Kidney epithelial cell (primary cell): Measurements from ENCODE around the gene ABHD14A. TPM values are rescaled to one million over a fixed set of nuclear protein-coding genes. Genes with fewer than 3 reads are reported as not detected.

Experiments
- DNase-seq: peaks from one replicate; pipeline ENCODE4 v3.0.0-alpha.2; 2010; ENCODE audit warnings: low read depth
- H3K27me3 ChIP-seq: 2 replicates; pipeline ENCODE4 v1.6.0; 2011; ENCODE audit warnings: low read length; ENCODE audit not compliant: control insufficient read depth, insufficient read depth
- H3K36me3 ChIP-seq: 2 replicates; pipeline ENCODE4 v1.5.1; 2011; ENCODE audit warnings: low read length; ENCODE audit not compliant: control insufficient read depth, insufficient read depth
- H3K4me3 ChIP-seq: 2 replicates; pipeline ENCODE4 v1.5.1; 2011; ENCODE audit warnings: low read depth, mild to moderate bottlenecking, control low read depth, low read length
- CTCF ChIP-seq: IDR thresholded peaks from 2 replicates; pipeline ENCODE4 v1.5.1; 2011; ENCODE audit warnings: mild to moderate bottlenecking, moderate library complexity, low read length, control low read depth, inconsistent platforms; ENCODE audit not compliant: insufficient read depth, poor library complexity, severe bottlenecking
- total RNA-seq: library from RNA; depleted of rRNA; stranded (reverse); fragments of >200 nt; gene quantifications from 2 replicates; pipeline ENCODE4 v1.2.3, GENCODE V29; 2015

The ABHD14A gene
- total RNA-seq, 1 donor from 2014 or later = 15.3 TPM

- no peaks in the 10 kb centered on the region for H3K27me3 ChIP-seq
- no peak overlapping the region for H3K4me3 ChIP-seq
These were observed 39.1 kb downstream of the ABHD14A start for GRCh38 chr3:52013802-52014598.

DNA sequence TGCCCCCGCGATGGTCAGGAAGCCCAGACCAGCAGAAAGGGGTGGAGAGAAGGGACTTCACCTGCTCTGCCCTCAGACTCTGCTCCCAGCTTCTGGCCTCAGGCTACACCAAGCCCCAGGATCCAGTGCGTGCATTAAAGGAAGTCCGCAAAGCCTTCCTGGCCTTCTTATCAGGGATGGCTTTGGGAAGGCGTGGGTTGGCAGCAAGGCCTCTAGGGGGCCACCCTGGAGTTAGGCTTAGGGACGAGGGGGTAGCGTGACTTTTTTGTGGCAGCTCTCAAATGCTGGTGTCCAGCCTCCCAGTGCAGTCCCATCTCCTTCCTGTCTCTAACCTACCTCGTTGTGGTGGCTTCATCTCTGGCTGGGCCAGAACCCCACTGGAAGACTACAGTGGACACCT lies 39.7 kb downstream of the ABHD14A start:
- TF ChIP-seq CTCF = peak; percentile 40
- Histone ChIP-seq H3K36me3 (no peaks in the 10 kb centered on the region), H3K4me3 (no peak overlapping the region), H3K27me3 (no peaks in the 10 kb centered on the region)
- no peak for DNase-seq

More at GRCh38 chr3:52013802-52014598, 39.1 kb downstream of the ABHD14A start:
- TF ChIP-seq CTCF = no peak
- H3K36me3 ChIP-seq = no peaks in the 10 kb centered on the region
- DNase-seq = no peak

DNA sequence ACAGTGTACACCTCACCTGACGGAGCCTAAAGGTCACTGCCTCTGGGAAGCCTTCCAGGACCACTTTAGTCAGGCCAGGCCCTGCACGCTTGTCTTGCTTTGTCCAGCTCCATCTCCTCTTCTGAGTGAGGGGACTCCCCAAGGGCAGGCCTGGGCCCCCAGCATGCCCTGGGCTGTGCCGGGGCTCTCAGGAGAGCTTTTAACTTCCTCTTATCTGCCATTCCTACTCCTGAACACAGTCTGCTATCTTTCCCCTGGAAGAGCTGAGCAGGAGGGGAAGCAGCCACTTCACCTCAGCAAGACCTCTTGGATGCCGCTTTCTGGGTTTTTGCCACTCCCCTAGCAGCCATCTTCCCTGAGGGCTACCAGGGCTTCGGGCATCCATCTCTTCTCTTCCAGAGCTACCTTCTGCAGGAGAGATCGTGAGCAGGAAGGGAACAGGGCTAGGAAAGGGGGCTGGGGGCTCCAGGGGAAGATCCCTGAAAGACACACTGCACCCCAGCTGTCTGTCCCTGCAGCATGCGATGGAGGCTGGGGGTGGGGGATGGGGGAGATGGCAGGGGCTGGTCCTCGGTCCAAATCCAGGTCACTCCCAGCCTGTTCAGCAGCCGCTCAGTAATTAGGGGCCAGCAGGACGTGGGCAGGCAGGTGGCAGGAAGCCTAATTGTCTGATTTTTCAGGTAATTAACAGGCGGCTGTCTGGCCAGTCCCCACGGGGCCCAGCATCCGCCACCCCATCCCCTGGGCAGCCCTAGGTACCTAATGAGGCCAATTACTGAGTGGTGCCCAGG lies 40.8 kb downstream of the ABHD14A start:
- H3K27me3 ChIP-seq = no peaks in the 10 kb centered on the region
- H3K4me3 ChIP-seq = no peak overlapping the region
- no peak for TF ChIP-seq CTCF
- no peak for DNase-seq
- H3K36me3 ChIP-seq = no peaks in the 10 kb centered on the region

DNA sequence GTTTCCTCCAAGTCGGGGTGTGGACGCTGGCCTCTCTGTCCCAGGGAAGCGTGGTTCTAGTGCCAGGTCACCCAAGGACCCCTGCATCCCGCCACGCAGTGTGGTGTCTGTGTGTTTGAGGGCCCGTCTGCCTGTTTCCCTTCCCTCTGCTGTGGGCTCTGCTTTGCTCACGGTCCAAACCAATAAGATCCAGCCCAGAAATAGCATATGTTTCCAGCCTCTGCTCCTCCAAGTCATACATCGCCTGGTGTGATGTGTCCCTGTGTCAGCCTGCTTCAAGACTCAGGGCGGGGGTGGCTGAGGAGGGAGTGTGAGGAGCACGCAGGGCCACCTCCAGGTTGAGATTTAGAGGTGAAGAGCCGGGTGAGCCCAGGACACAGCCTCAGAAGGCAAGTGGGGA lies 42.7 kb downstream of the ABHD14A start:
- Histone ChIP-seq H3K4me3 (no peak overlapping the region), H3K27me3 (no peaks in the 10 kb centered on the region), H3K36me3 (no peaks in the 10 kb centered on the region)
- DNase-seq = no peak
- no peak for TF ChIP-seq CTCF

DNA sequence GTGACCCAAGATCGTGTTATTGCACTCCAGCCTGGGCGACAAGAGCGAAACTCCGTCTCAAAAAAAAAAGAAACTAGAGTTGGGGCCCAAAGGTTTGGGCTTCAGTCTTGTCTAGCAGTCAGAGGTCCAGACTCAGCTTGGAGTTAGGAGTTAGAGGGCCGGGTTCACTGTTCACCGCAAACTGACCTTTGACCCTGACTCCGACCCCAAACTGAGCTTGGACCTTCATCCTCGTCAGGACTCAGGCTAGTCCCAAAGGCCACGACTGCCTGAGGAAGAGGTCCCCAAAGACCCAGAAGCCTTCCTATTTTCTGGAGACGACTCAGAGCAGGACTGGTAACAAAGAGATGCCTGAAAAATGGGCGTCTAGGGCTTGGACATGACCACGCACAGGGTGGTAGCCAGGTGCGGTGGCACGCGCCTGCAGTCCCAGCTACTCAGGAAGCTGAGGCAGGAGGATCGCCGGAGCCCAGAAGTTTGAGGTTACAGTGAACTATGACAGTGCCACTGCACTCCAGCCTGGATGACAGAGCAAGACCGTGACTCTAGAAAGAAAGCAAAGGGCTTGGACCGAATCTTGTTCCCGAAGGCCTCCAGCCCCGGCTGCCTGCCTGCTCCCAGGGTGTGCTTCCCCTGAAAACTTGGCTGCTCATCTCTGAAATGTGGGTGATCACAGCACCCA lies 43.6 kb downstream of the ABHD14A start:
- no peak for TF ChIP-seq CTCF
- DNase-seq = no peak
- Histone ChIP-seq H3K27me3 (no peaks in the 10 kb centered on the region), H3K4me3 (no peak overlapping the region), H3K36me3 (no peaks in the 10 kb centered on the region)
